ENCODE data around the gene PIK3CB.

Gene PIK3CB

DNA sequence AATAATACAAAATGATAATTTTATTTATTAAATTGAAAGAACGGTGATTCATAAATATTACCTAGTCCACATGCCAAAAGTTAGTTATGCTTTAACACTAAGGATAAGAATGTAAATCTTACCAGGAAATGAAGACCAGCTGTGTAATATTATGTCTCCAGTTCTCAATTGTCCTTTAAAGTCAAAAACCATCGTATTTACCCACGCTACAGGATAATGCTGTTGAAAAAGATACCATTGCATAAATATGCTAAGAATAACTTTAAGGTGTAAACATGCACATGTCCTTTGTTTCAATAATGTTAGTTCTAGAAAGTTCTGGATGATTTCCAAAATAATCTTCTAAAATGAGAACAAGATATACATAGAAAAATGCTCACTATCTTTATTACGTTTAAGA, 122.6 kb downstream of the PIK3CB start:
- in situ Hi-C loops (cut with MboI; ENCODE audit: low pct_unique_long_range_greater_than_20kb, low sequenced_read_pairs, unreplicated experiment): no loop called here
- TF ChIP-seq, protein P1, sequence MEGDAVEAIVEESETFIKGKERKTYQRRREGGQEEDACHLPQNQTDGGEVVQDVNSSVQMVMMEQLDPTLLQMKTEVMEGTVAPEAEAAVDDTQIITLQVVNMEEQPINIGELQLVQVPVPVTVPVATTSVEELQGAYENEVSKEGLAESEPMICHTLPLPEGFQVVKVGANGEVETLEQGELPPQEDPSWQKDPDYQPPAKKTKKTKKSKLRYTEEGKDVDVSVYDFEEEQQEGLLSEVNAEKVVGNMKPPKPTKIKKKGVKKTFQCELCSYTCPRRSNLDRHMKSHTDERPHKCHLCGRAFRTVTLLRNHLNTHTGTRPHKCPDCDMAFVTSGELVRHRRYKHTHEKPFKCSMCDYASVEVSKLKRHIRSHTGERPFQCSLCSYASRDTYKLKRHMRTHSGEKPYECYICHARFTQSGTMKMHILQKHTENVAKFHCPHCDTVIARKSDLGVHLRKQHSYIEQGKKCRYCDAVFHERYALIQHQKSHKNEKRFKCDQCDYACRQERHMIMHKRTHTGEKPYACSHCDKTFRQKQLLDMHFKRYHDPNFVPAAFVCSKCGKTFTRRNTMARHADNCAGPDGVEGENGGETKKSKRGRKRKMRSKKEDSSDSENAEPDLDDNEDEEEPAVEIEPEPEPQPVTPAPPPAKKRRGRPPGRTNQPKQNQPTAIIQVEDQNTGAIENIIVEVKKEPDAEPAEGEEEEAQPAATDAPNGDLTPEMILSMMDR (IDR thresholded peaks at IDR 0.05; ENCODE audit: extremely low read depth, insufficient read depth, missing control alignments): no peak
- no peak for DNase-seq (ENCODE audit: low spot score)

GRCh38 chr3:138705675-138706074, 129.1 kb downstream of the PIK3CB start:
- in situ Hi-C loops (cut with MboI; ENCODE audit: low pct_unique_long_range_greater_than_20kb, low sequenced_read_pairs, unreplicated experiment): no loop called here
- no peak for DNase-seq (ENCODE audit: low spot score)
- TF ChIP-seq, protein P1 (IDR thresholded peaks at IDR 0.05; ENCODE audit: extremely low read depth, insufficient read depth, missing control alignments): no peak

- DNase-seq (ENCODE audit: low spot score): no peak
- in situ Hi-C loops (cut with MboI; ENCODE audit: low pct_unique_long_range_greater_than_20kb, low sequenced_read_pairs, unreplicated experiment): loop anchor here (5.0 kb wide), 1 partner anchor 215 kb away; no protein-coding TSS in a partner anchor
- TF ChIP-seq, protein P1 (IDR thresholded peaks at IDR 0.05; ENCODE audit: extremely low read depth, insufficient read depth, missing control alignments): no peak
These were observed 137.9 kb downstream of the PIK3CB start for GRCh38 chr3:138696666-138697370.

GRCh38 chr3:138694287-138695007, 140.3 kb downstream of the PIK3CB start:
- DNase-seq (ENCODE audit: low spot score): no peak
- in situ Hi-C loops (cut with MboI; ENCODE audit: low pct_unique_long_range_greater_than_20kb, low sequenced_read_pairs, unreplicated experiment): loop anchor here (5.0 kb wide), 1 partner anchor 218 kb away; no protein-coding TSS in a partner anchor
- TF ChIP-seq, protein P1 (IDR thresholded peaks at IDR 0.05; ENCODE audit: extremely low read depth, insufficient read depth, missing control alignments): no peak

DNA sequence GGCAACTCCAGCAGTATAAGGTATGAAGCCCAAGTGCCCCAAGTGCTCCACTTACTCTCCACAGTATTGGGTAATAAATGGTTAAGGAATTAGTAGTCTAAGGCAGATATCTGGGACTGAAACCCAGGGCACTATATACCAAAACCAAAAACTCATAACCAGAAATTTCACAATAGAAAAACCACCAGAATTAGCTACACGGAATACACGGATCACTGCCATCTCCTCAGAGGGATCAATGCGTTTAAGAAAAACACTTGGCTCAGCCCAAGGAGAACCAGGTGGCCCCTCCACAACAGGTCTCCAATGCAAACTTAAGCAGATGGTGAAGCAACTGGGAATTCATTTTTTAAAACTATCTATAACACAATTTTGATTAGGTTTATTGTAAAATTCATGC, 142.6 kb downstream of the PIK3CB start:
- in situ Hi-C loops (cut with MboI; ENCODE audit: low pct_unique_long_range_greater_than_20kb, low sequenced_read_pairs, unreplicated experiment): no loop called here
- TF ChIP-seq, protein P1 (IDR thresholded peaks at IDR 0.05; ENCODE audit: extremely low read depth, insufficient read depth, missing control alignments): no peak
- no peak for DNase-seq (ENCODE audit: low spot score)

DNA sequence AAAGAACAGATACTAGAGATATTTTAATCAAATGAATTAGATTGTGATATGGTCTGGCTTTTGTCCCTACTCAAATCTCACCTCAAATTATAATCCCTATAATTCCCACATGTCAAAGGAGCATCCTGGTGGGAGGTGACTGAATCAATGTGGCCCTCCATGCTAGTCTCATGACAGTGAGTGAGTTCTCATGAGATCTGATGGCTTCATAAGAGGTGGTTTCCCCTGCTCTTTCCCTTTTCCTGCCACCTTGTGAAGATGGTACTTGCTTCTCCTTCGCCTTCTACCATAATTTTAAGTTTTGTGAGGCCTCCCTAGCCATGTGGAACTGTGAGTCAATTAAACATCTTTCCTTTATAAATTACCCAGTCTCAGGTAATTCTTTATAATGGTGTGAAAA, 143.4 kb downstream of the PIK3CB start:
- in situ Hi-C loops (cut with MboI; ENCODE audit: low pct_unique_long_range_greater_than_20kb, low sequenced_read_pairs, unreplicated experiment): no loop called here
- TF ChIP-seq, protein P1 (IDR thresholded peaks at IDR 0.05; ENCODE audit: extremely low read depth, insufficient read depth, missing control alignments): no peak
- DNase-seq (ENCODE audit: low spot score): no peak
